ENCODE results near the gene PLEKHA1.

The PLEKHA1 gene

DNA sequence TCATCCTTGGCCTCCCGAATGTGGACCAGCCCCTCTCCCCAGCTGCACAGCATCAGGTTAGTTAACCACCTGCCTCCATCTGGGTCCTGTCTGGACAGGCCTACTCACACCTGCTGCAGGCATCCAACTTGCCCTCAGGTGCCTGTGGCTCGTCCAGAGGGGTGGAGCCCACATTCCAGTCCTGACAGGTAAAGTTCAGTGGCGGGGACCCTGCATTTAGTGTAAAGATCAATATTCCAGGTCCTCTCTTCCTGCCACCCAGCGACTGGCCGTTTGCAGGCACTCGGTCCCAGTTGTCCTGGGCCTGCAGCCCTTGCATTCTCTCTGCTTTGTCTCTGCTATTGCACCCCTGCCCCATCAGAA, 101.8 kb downstream of the PLEKHA1 start:
- no peak for DNase-seq (ENCODE audit: low spot score)

GRCh38 chr10:122477436-122477835, 102.9 kb downstream of the PLEKHA1 start:
- no peak for DNase-seq (ENCODE audit: low spot score)

GRCh38 chr10:122478971-122479370, 104.5 kb downstream of the PLEKHA1 start:
- no peak for DNase-seq (ENCODE audit: low spot score)

GRCh38 chr10:122480146-122480833, 105.8 kb downstream of the PLEKHA1 start:
- no peak for DNase-seq (ENCODE audit: low spot score)

- DNase-seq (ENCODE audit: low spot score), result no peak
Observed at GRCh38 chr10:122481296-122482056, 107.0 kb downstream of the PLEKHA1 start.

Small RNA genes within 50 kb of the gene (small RNA-seq; reads per million reads assigned to genes)
- gene MIR3941 (0 reads per million in 2 experiments), gene RNU6-728P (0 reads per million in 2 experiments)
